ENCODE results near the gene C2CD2.
"Not testable (repeated sequence)": the region's sequence is repeated elsewhere in the genome, so short reads cannot be mapped to it uniquely, and the experiment has no call there.

C2CD2 gene

GRCh38 chr21:41957991-41958766, 4.4 kb upstream of the C2CD2 start:
- peak; percentile 83 for DNase-seq (ENCODE audit: low spot score)

- DNase-seq (ENCODE audit: low spot score): no peak
Observed at GRCh38 chr21:41956926-41957729, 3.3 kb upstream of the C2CD2 start.

GRCh38 chr21:41955516-41955915, 1.7 kb upstream of the C2CD2 start:
- no peak for DNase-seq (ENCODE audit: low spot score)

- no peak for DNase-seq (ENCODE audit: low spot score)
Observed at GRCh38 chr21:41954654-41955499, 1.1 kb upstream of the C2CD2 start.

- DNase-seq (ENCODE audit: low spot score): no peak
Observed at GRCh38 chr21:41953249-41953830, 478 bp downstream of the C2CD2 start.

- no peak for DNase-seq (ENCODE audit: low spot score)
Observed at GRCh38 chr21:41952568-41953248, 1.1 kb downstream of the C2CD2 start.

GRCh38 chr21:41951876-41952567, 1.8 kb downstream of the C2CD2 start:
- DNase-seq (ENCODE audit: low spot score): no peak

GRCh38 chr21:41950941-41951351, 2.9 kb downstream of the C2CD2 start:
- DNase-seq (ENCODE audit: low spot score): no peak

- not testable (repeated sequence) for DNase-seq (ENCODE audit: low spot score)
Observed at GRCh38 chr21:41949631-41950030, 4.2 kb downstream of the C2CD2 start.

GRCh38 chr21:41948901-41949300, 4.9 kb downstream of the C2CD2 start:
- DNase-seq (ENCODE audit: low spot score): no peak

GRCh38 chr21:41948078-41948895, 5.5 kb downstream of the C2CD2 start:
- no peak for DNase-seq (ENCODE audit: low spot score)

GRCh38 chr21:41945982-41946381, 7.8 kb downstream of the C2CD2 start:
- DNase-seq (ENCODE audit: low spot score): no peak

GRCh38 chr21:41943851-41944250, 10.0 kb downstream of the C2CD2 start:
- no peak for DNase-seq (ENCODE audit: low spot score)

GRCh38 chr21:41942457-41942856, 11.4 kb downstream of the C2CD2 start:
- DNase-seq (ENCODE audit: low spot score): no peak

GRCh38 chr21:41941941-41942340, 11.9 kb downstream of the C2CD2 start:
- DNase-seq (ENCODE audit: low spot score): no peak

GRCh38 chr21:41940431-41940830, 13.4 kb downstream of the C2CD2 start:
- no peak for DNase-seq (ENCODE audit: low spot score)

- no peak for DNase-seq (ENCODE audit: low spot score)
Observed at GRCh38 chr21:41939391-41939790, 14.4 kb downstream of the C2CD2 start.

GRCh38 chr21:41933313-41934079, 20.3 kb downstream of the C2CD2 start:
- no peak for DNase-seq (ENCODE audit: low spot score)
